HepG2 (cell line): Measurements from ENCODE around the gene CBX2. TPM values are rescaled to one million over a fixed set of nuclear protein-coding genes. Genes with fewer than 3 reads are reported as not detected.

ENCODE experiments used
- ATF4 ChIP-seq, 2 experiments: fragments of 450-650 bp in 1 of 2; sonication (generic) in 1 of 2; formaldehyde crosslinking; IDR thresholded peaks; 2 replicates each; pipeline versions ENCODE4 v1.5.0 to v1.8.0; 2020 to 2022; ENCODE audit warnings: mild to moderate bottlenecking in 1 of 2, missing genetic modification reagents in 1 of 2
- ATF6 ChIP-seq: sonication (generic); formaldehyde crosslinking; conservative IDR thresholded peaks from 2 replicates; pipeline ENCODE4 v1.4.0; 2020; ENCODE audit warnings: missing genetic modification reagents
- ELK4 ChIP-seq: sonication (generic); formaldehyde crosslinking; IDR thresholded peaks from 2 replicates; pipeline ENCODE4 v1.9.0; 2021; ENCODE audit warnings: missing genetic modification reagents, borderline replicate concordance
- FOSL2 ChIP-seq: sonication (generic); formaldehyde crosslinking; IDR thresholded peaks from 2 replicates; pipeline ENCODE4 v1.4.0; 2020; ENCODE audit warnings: missing genetic modification reagents
- ISL2 ChIP-seq: sonication (generic); formaldehyde crosslinking; IDR thresholded peaks from 2 replicates; pipeline ENCODE4 v1.5.0; 2020; ENCODE audit warnings: missing genetic modification reagents
- KLF9 ChIP-seq: IDR thresholded peaks from 2 replicates; pipeline ENCODE4 v1.6.1; 2016; ENCODE audit warnings: low read depth
- MNT ChIP-seq: fragments of 450-650 bp; IDR thresholded peaks from 2 replicates; pipeline ENCODE4 v1.6.1; 2016
- MXD3 ChIP-seq: IDR thresholded peaks from 2 replicates; pipeline ENCODE4 v1.6.1; 2016; ENCODE audit warnings: mild to moderate bottlenecking, missing biosample characterization, missing genetic modification reagents
- NPAS2 ChIP-seq: sonication (generic); formaldehyde crosslinking; IDR thresholded peaks from 2 replicates; pipeline ENCODE4 v1.8.0; 2022; ENCODE audit warnings: mild to moderate bottlenecking, missing genetic modification reagents, borderline replicate concordance
- SMAD9 ChIP-seq: sonication (generic); formaldehyde crosslinking; IDR thresholded peaks from 2 replicates; pipeline ENCODE4 v1.5.1; 2020; ENCODE audit warnings: mild to moderate bottlenecking, missing genetic modification reagents
- SMC3 ChIP-seq: IDR thresholded peaks from 2 replicates; pipeline ENCODE4 v1.6.1; 2011; ENCODE audit warnings: low read length, improper control_type of control experiment
- TBX3 ChIP-seq: fragments of 450-650 bp; IDR thresholded peaks from 2 replicates; pipeline ENCODE4 v1.6.1; 2017; ENCODE audit warnings: antibody characterized with exemption, mild to moderate bottlenecking, inconsistent platforms, borderline replicate concordance
- TEAD3 ChIP-seq: optimal IDR thresholded peaks from 2 replicates; pipeline ENCODE3; 2016; ENCODE audit warnings: borderline replicate concordance
- ZFP36L1 ChIP-seq: sonication (generic); formaldehyde crosslinking; IDR thresholded peaks from 2 replicates; pipeline ENCODE4 v1.8.0; 2022; ENCODE audit warnings: mild to moderate bottlenecking, missing genetic modification reagents, moderate library complexity
- ZNF292 ChIP-seq: sonication (generic); formaldehyde crosslinking; IDR thresholded peaks from 2 replicates; pipeline ENCODE4 v1.8.1; 2022; ENCODE audit warnings: mild to moderate bottlenecking, low read depth, missing genetic modification reagents, borderline replicate concordance
- ZNF597 ChIP-seq: sonication (generic); formaldehyde crosslinking; IDR thresholded peaks from 2 replicates; pipeline ENCODE4 v1.5.0; 2020; ENCODE audit warnings: missing genetic modification reagents
- ZNF607 ChIP-seq: sonication (generic); formaldehyde crosslinking; IDR thresholded peaks from 2 replicates; pipeline ENCODE4 v1.5.1; 2020; ENCODE audit warnings: missing genetic modification reagents, mild to moderate bottlenecking, borderline replicate concordance
- ZNF674 ChIP-seq: sonication (generic); formaldehyde crosslinking; IDR thresholded peaks from 2 replicates; pipeline ENCODE4 v1.5.0; 2020; ENCODE audit warnings: low read depth, mild to moderate bottlenecking, missing genetic modification reagents
- ZSCAN22 ChIP-seq: sonication (generic); formaldehyde crosslinking; IDR thresholded peaks from 2 replicates; pipeline ENCODE4 v1.4.0; 2020; ENCODE audit warnings: mild to moderate bottlenecking, missing genetic modification reagents
- ZSCAN5A ChIP-seq: sonication (generic); formaldehyde crosslinking; IDR thresholded peaks from 2 replicates; pipeline ENCODE4 v1.8.0; 2022; ENCODE audit warnings: mild to moderate bottlenecking, missing genetic modification reagents, borderline replicate concordance
- polyA plus RNA-seq, 8 experiments: library from polyadenylated mRNA; depleted of rRNA in 3 of 8; stranded (reverse) in 7 of 8; unstranded in 1 of 8; fragments of >200 nt; fragmentation: Illumina TruSeq in 4 of 8; extraction: Trizol in 4 of 8; gene quantifications; 2 replicates each; pipeline versions ENCODE4 v1.2.1 to v1.2.3, GENCODE V29; 2011 to 2016; ENCODE audit warnings: low read depth in 4 of 8, missing spikeins in 1 of 8, mixed read lengths in 1 of 8; ENCODE audit not compliant: insufficient read depth in 1 of 8
- total RNA-seq, 5 experiments: library from RNA; depleted of rRNA; stranded (reverse); fragments of >200 nt; fragmentation: Illumina TruSeq; extraction: Trizol; gene quantifications; 2 replicates each; pipeline ENCODE4 v1.2.3, GENCODE V29; 2016; ENCODE audit warnings: low read depth in 1 of 5

CBX2 gene
- total and polyA plus RNA-seq, 2 of the 13 experiments (the other 11 are each of a cell fraction or from before 2014, with no cell fraction given) = 14.5 to 31.1 TPM

- peak; percentile 54; the same call in 1 of the 2 replicates for TF ChIP-seq ISL2 (CRISPR knock-in tag)
- TF ChIP-seq SMC3 = no peak
- no peak for TF ChIP-seq ZNF674 (CRISPR knock-in tag)
- TF ChIP-seq ZSCAN22 (CRISPR knock-in tag) = no peak
- TF ChIP-seq ELK4 (CRISPR knock-in tag) = no peak
- no peak for TF ChIP-seq FOSL2 (CRISPR knock-in tag)
- TF ChIP-seq NPAS2 (CRISPR knock-in tag) = no peak
- no peak for TF ChIP-seq ZFP36L1
- no peak for TF ChIP-seq KLF9 (CRISPR knock-in tag)
- no peak for TF ChIP-seq ATF6
- TF ChIP-seq ZSCAN5A = no peak
- no peak for TF ChIP-seq ZNF292 (CRISPR knock-in tag)
- TF ChIP-seq SMAD9 (CRISPR knock-in tag) = no peak
- no peak; the same call in 1 of the 2 replicates for TF ChIP-seq MXD3
- TF ChIP-seq ZNF607 = no peak
- no peak for TF ChIP-seq TBX3
- no peak for TF ChIP-seq ZNF597 (CRISPR knock-in tag)
- no peak for TF ChIP-seq MNT
- no peak for TF ChIP-seq ATF4 (CRISPR knock-in tag; IDR thresholded peaks at IDR 0.05)
- TF ChIP-seq TEAD3 (CRISPR knock-in tag) = no peak
Observed at GRCh38 chr17:79812353-79813258, 34.7 kb downstream of the CBX2 start (continued).
